ENCODE results near the gene RPL37A.

Gene RPL37A

GRCh38 chr2:216498379-216499352 lies at the start of gene RPL37A:
TSS of gene RPL37A (plus strand) at chr2:216498844. CDS start at chr2:216498875, 31 bp downstream.
- peak; percentile 96 for DNase-seq

GRCh38 chr2:216450346-216450745 lies 48.3 kb upstream of the RPL37A start:
- DNase-seq, result no peak

GRCh38 chr2:216450784-216451183 lies 47.9 kb upstream of the RPL37A start:
- DNase-seq, result no peak

GRCh38 chr2:216453955-216454614 lies 44.6 kb upstream of the RPL37A start:
- DNase-seq, result no peak

- no peak for DNase-seq
Observed at GRCh38 chr2:216463148-216463547, 35.5 kb upstream of the RPL37A start.

GRCh38 chr2:216464104-216464720 lies 34.4 kb upstream of the RPL37A start:
- DNase-seq, result no peak

GRCh38 chr2:216465579-216466195 lies 33.0 kb upstream of the RPL37A start:
- no peak for DNase-seq

- no peak for DNase-seq
Observed at GRCh38 chr2:216467845-216468244, 30.8 kb upstream of the RPL37A start.

GRCh38 chr2:216469661-216470060 lies 29.0 kb upstream of the RPL37A start:
- no peak for DNase-seq

- DNase-seq, result no peak
Observed at GRCh38 chr2:216473187-216473586, 25.5 kb upstream of the RPL37A start.

GRCh38 chr2:216474925-216475670 lies 23.5 kb upstream of the RPL37A start:
- DNase-seq, result no peak

- DNase-seq, result no peak
Observed at GRCh38 chr2:216475767-216476166, 22.9 kb upstream of the RPL37A start.

GRCh38 chr2:216477283-216478035 lies 21.2 kb upstream of the RPL37A start:
- DNase-seq, result no peak

GRCh38 chr2:216478151-216478550 lies 20.5 kb upstream of the RPL37A start:
- peak; percentile 73 for DNase-seq

- DNase-seq, result no peak
Observed at GRCh38 chr2:216478791-216479190, 19.9 kb upstream of the RPL37A start.

GRCh38 chr2:216480221-216480620 lies 18.4 kb upstream of the RPL37A start:
- no peak for DNase-seq

GRCh38 chr2:216482640-216483039 lies 16.0 kb upstream of the RPL37A start:
- DNase-seq, result no peak

GRCh38 chr2:216485237-216485636 lies 13.4 kb upstream of the RPL37A start:
- no peak for DNase-seq

- no peak for DNase-seq
Observed at GRCh38 chr2:216485745-216486144, 12.9 kb upstream of the RPL37A start.

- no peak for DNase-seq
Observed at GRCh38 chr2:216486271-216486670, 12.4 kb upstream of the RPL37A start.

GRCh38 chr2:216486708-216487107 lies 11.9 kb upstream of the RPL37A start:
- no peak for DNase-seq

GRCh38 chr2:216490061-216490460 lies 8.6 kb upstream of the RPL37A start:
- peak; percentile 78 for DNase-seq
